Measurements from ENCODE around the gene NUCB1. TPM values are rescaled to one million over a fixed set of nuclear protein-coding genes. Genes with fewer than 3 reads are reported as not detected.
"Not testable (repeated sequence)": the region's sequence is repeated elsewhere in the genome, so short reads cannot be mapped to it uniquely, and the experiment has no call there.

Gene NUCB1
- total and polyA plus RNA-seq, 4 donors: 186 to 775 (median 238) TPM

DNA sequence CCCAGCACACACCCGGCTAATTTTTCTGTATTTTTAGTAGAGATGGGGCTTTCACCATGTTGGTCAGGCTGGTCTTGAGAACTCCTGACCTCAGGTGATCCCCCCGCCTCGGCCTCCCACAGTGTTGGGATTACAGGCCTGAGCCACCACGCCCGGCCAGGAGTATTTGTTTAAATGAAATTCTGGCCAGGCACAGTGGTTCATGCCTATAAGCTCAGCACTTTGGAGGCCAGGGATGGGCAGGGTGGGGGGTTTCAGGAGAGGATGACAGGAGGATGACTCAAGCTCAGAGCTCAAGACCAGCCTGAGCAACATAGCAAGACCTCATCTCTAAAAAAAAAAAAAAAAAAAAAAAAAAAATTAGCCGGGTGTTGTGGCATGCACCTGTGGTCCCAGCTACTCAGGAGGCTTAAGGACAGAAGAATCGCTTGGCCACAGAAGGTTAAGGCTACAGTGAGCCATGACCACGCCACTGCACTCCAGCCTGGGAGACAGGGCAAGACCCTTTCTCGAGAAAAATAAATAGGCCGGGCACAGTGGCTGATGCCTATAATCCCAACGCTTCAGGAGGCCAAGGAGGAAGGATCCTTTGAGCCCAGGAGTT, 25.2 kb downstream of the NUCB1 start:
- H3K36me3 ChIP-seq (ENCODE audit: control insufficient read depth in 4 of 4, insufficient read depth in 3 of 4, low read depth in 1 of 4, low read length in 3 of 4): peaks cover 3 to 22% (median 16%) of the 10 kb centered on the region in 4 donors
- H3K9ac ChIP-seq (ENCODE audit: low read depth in 1 of 2, low read length in 2 of 2): no peak overlapping the region
- whole genome bisulfite sequencing: 80% methylated on average over 11 of the region's 11 CpGs
- no peaks in the 10 kb centered on the region for H3K9me3 ChIP-seq (ENCODE audit: control insufficient read depth in 4 of 4, low read length in 3 of 4)
- H3K27ac ChIP-seq (ENCODE audit: low read depth in 1 of 2, low read length in 2 of 2): no peak overlapping the region
- H3K27me3 ChIP-seq (ENCODE audit: control insufficient read depth in 4 of 4, insufficient read depth in 4 of 4, low read length in 3 of 4): no peaks in the 10 kb centered on the region
- H3K4me3 ChIP-seq (ENCODE audit: low read depth in 1 of 3, low read length in 3 of 3): no peak overlapping the region
- no peak for DNase-seq (ENCODE audit: low spot score)
- TF ChIP-seq HNF4A (conservative IDR thresholded peaks at IDR 0.05) (no peak), EGR1 (IDR thresholded peaks at IDR 0.05; ENCODE audit: low read depth in 2 of 2) (no peak), HNF4G (IDR thresholded peaks at IDR 0.05) (no peak), TAF1 (conservative IDR thresholded peaks at IDR 0.05) (no peak), NR2F2 (IDR thresholded peaks at IDR 0.05) (no peak), FOXA1 (IDR thresholded peaks at IDR 0.05) (no peak), RXRA (IDR thresholded peaks at IDR 0.05) (no peak), GABPA (IDR thresholded peaks at IDR 0.05 in 1 of 2, conservative IDR thresholded peaks at IDR 0.05 in 1 of 2) (no peak), RAD21 (IDR thresholded peaks at IDR 0.05) (no peak), JUND (IDR thresholded peaks at IDR 0.05) (no peak)
- TF ChIP-seq, protein P1, sequence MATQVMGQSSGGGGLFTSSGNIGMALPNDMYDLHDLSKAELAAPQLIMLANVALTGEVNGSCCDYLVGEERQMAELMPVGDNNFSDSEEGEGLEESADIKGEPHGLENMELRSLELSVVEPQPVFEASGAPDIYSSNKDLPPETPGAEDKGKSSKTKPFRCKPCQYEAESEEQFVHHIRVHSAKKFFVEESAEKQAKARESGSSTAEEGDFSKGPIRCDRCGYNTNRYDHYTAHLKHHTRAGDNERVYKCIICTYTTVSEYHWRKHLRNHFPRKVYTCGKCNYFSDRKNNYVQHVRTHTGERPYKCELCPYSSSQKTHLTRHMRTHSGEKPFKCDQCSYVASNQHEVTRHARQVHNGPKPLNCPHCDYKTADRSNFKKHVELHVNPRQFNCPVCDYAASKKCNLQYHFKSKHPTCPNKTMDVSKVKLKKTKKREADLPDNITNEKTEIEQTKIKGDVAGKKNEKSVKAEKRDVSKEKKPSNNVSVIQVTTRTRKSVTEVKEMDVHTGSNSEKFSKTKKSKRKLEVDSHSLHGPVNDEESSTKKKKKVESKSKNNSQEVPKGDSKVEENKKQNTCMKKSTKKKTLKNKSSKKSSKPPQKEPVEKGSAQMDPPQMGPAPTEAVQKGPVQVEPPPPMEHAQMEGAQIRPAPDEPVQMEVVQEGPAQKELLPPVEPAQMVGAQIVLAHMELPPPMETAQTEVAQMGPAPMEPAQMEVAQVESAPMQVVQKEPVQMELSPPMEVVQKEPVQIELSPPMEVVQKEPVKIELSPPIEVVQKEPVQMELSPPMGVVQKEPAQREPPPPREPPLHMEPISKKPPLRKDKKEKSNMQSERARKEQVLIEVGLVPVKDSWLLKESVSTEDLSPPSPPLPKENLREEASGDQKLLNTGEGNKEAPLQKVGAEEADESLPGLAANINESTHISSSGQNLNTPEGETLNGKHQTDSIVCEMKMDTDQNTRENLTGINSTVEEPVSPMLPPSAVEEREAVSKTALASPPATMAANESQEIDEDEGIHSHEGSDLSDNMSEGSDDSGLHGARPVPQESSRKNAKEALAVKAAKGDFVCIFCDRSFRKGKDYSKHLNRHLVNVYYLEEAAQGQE (IDR thresholded peaks at IDR 0.05): no peak
- TF ChIP-seq, protein P2, sequence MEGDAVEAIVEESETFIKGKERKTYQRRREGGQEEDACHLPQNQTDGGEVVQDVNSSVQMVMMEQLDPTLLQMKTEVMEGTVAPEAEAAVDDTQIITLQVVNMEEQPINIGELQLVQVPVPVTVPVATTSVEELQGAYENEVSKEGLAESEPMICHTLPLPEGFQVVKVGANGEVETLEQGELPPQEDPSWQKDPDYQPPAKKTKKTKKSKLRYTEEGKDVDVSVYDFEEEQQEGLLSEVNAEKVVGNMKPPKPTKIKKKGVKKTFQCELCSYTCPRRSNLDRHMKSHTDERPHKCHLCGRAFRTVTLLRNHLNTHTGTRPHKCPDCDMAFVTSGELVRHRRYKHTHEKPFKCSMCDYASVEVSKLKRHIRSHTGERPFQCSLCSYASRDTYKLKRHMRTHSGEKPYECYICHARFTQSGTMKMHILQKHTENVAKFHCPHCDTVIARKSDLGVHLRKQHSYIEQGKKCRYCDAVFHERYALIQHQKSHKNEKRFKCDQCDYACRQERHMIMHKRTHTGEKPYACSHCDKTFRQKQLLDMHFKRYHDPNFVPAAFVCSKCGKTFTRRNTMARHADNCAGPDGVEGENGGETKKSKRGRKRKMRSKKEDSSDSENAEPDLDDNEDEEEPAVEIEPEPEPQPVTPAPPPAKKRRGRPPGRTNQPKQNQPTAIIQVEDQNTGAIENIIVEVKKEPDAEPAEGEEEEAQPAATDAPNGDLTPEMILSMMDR (IDR thresholded peaks at IDR 0.05; ENCODE audit: low read depth, low read length, missing input control): no peak
- TF ChIP-seq, protein P3, sequence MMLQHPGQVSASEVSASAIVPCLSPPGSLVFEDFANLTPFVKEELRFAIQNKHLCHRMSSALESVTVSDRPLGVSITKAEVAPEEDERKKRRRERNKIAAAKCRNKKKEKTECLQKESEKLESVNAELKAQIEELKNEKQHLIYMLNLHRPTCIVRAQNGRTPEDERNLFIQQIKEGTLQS (IDR thresholded peaks at IDR 0.05): no peak
- TF ChIP-seq, protein P4, sequence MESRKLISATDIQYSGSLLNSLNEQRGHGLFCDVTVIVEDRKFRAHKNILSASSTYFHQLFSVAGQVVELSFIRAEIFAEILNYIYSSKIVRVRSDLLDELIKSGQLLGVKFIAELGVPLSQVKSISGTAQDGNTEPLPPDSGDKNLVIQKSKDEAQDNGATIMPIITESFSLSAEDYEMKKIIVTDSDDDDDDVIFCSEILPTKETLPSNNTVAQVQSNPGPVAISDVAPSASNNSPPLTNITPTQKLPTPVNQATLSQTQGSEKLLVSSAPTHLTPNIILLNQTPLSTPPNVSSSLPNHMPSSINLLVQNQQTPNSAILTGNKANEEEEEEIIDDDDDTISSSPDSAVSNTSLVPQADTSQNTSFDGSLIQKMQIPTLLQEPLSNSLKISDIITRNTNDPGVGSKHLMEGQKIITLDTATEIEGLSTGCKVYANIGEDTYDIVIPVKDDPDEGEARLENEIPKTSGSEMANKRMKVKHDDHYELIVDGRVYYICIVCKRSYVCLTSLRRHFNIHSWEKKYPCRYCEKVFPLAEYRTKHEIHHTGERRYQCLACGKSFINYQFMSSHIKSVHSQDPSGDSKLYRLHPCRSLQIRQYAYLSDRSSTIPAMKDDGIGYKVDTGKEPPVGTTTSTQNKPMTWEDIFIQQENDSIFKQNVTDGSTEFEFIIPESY (IDR thresholded peaks at IDR 0.05): no peak
- H3K4me1 ChIP-seq (ENCODE audit: control insufficient read depth in 4 of 4, insufficient read depth in 4 of 4, low read length in 3 of 4): no peaks in the 10 kb centered on the region

DNA sequence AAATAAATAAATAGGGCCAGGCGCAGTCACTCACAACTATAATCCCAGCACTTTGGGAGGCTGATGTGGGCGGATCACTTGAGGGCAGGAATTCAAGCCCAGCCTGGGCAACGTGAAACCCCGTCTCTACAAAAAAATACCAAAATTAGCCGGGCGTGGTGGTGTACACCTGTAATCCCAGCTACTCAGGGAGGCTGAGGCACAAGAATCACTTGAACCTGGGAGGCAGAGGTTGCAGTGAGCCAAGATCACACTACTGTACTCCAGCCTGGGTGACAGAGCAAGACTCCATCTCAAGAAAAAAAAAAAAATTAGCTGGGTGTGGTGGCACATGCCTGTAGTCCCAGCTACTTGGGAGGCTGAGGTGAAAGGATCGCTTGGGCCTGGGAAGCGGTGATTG, 25.8 kb downstream of the NUCB1 start:
- not testable (repeated sequence) for H3K4me1 ChIP-seq (ENCODE audit: control insufficient read depth in 4 of 4, insufficient read depth in 4 of 4, low read length in 3 of 4); H3K4me3 ChIP-seq (ENCODE audit: low read depth in 1 of 3, low read length in 3 of 3); H3K9me3 ChIP-seq (ENCODE audit: control insufficient read depth in 4 of 4, low read length in 3 of 4); H3K27ac ChIP-seq (ENCODE audit: low read depth in 1 of 2, low read length in 2 of 2); DNase-seq (ENCODE audit: low spot score); H3K27me3 ChIP-seq (ENCODE audit: control insufficient read depth in 4 of 4, insufficient read depth in 4 of 4, low read length in 3 of 4); H3K9ac ChIP-seq (ENCODE audit: low read depth in 1 of 2, low read length in 2 of 2)
- H3K36me3 ChIP-seq (ENCODE audit: control insufficient read depth in 4 of 4, insufficient read depth in 3 of 4, low read depth in 1 of 4, low read length in 3 of 4): peaks cover 3 to 19% (median 12%) of the 10 kb centered on the region in 4 donors
- 87% methylated on average over 8 of the region's 8 CpGs for WGBS
